Skin of body (tissue), 2 donors: ENCODE measurements around the gene PRKCQ. TPM values are rescaled to one million over a fixed set of nuclear protein-coding genes. Genes with fewer than 3 reads are reported as not detected.
"Not testable (repeated sequence)": the region's sequence is repeated elsewhere in the genome, so short reads cannot be mapped to it uniquely, and the experiment has no call there.

Experiments used
- DNase-seq: peaks from one replicate; lab custom pipeline; 2025; lab: John Stamatoyannopoulos, UW
- total RNA-seq: library from RNA; depleted of rRNA; stranded (reverse); fragments of >200 nt; gene quantifications from one replicate; pipeline ENCODE4 v1.2.3, GENCODE V29; 2014

The PRKCQ gene
- total RNA-seq, 1 donor from 2014 or later = 2.7 TPM

DNA sequence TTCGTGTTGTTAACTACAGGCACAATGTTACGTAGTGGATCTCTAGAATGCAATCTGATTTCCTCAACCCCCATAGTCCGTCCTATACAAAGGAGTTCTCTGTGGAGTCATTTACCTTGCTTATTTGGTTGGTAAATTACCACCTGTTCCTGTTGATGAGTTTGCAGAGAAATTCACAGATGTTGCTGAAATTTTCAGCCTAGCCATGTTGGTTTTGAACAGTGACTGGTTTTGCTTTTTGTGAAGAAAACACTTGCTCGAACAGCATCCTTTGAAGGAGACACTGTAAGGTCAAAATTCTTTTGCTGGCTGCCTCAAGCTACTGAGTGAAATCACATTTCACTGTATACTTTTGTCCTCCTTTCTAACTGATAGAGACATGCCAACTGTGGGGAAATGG, 15.4 kb upstream of the PRKCQ start:
- no peak for DNase-seq

DNA sequence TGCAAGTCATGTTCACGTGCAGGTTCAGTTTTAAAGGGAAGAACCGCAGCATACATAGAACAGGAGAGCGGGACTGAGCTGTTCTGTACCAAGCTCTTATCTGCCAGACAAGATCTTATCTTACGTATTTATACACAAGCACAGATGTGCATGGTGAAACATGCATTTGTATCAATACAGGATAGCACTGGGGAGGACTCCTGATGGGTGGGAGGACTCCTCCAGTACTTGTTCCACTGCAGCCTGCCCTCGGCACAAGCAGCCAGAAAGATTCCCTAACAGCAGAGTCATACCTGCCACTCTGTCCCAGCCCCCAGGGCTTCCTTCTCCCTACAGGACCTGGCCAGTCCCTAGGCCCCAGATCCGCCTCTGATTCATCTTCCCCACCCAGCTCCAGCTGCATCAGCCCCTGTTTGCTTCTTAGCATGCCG, 13.2 kb upstream of the PRKCQ start:
- DNase-seq = no peak

DNA sequence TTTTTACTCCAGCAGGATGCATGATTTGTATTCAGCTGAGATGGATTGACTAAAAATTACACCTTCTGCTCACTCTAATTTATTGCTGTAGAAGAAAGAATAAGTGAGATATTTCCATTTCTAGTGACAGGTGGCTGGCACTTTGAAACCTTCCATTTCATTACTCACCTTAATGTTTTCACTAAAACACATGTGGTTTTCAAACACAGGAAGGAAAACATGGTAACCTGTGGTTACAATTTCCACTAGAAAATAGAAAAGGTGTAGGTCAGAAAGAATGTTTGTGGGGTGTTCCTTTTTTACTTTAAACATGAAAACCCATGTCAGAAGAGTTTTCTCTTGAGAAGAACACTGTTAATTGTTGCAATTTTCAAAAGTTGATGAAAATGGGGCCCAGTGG, 12.0 kb upstream of the PRKCQ start:
- DNase-seq = no peak

GRCh38 chr10:6591668-6592067, 11.6 kb upstream of the PRKCQ start:
- DNase-seq = no peak

DNA sequence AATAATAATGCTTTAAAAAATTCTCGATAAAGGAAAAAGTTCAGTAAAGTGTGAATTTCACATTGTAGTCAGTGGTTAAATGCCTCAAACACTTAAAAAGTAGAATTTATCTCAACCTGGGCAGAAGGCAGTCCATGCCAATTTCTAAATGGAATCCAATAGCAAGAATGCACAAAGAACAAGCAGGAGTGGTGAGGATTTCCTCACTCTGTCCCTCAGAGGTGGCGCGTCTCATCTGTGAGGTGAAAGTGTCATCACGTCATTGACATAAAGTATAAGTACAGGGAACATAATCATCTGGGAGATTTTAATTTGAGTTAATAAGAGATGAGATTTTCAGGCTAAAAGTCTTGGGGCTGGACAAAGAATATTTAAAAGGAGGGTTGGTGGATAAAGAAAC, 10.0 kb upstream of the PRKCQ start:
- DNase-seq = no peak

GRCh38 chr10:6589287-6590094, 9.4 kb upstream of the PRKCQ start:
- DNase-seq = no peak

DNA sequence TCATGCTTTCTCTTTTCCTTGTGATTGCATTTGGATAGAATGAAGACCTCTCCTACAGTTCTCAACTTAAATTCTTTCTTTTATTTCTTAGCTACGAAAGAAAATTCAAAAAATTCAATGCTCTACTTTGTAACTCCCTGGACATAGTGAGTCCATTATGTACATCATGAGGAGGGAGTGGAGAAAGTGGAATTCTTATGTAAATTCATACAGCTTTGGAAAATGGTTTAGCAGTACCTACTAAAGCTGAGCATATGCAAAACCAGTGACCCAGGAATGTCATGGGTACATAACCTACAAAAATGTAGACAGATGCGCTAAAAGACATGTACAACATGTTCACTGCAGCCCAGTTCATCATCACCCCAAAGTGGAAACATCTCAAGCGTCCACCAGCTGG, 8.8 kb upstream of the PRKCQ start:
- DNase-seq = no peak

- no peak for DNase-seq
These were observed 8.0 kb upstream of the PRKCQ start for GRCh38 chr10:6588082-6588481.

DNA sequence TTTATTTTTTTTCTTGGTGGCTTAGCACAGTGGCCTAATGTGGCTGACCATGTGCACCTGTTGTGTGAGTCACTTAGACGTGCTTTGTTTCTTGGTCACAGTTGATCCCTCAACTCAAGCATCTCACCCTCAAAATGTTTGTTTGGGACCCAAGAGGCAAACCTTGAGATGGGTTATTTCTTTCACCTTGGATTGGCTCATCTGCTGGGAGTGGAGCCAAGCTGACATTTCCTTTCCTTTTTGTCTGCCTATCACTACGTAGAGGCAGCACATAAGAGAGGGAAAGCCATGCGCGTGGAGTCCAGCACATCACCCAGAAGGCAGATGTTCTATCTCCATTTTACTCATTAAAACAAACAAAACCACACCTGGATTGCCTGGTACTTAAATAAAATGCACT, 6.4 kb upstream of the PRKCQ start:
- no peak for DNase-seq

DNA sequence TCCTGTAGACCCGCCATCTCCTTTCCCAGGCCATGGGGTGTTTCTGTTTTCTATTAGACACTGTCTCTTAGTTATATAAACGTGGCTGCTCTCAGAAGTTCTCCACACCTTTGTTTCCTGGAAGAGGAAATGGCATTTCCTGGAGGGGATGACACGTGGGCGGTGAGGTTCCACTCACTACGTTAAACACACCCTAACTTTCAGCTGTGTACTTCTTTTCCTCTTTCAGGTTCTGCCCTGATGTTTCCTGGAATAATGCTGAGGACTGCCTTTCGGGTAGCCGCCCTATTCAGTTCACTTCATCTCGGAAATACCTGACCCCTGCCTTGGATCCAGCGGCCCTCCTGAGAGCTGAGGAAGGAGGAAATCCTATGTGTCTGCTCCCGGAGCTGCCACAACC, 3.4 kb upstream of the PRKCQ start:
- no peak for DNase-seq

- not testable (repeated sequence) for DNase-seq
These were observed 2.8 kb upstream of the PRKCQ start for GRCh38 chr10:6582913-6583312.

- DNase-seq = no peak
These were observed 2.2 kb upstream of the PRKCQ start for GRCh38 chr10:6582298-6582697.

DNA sequence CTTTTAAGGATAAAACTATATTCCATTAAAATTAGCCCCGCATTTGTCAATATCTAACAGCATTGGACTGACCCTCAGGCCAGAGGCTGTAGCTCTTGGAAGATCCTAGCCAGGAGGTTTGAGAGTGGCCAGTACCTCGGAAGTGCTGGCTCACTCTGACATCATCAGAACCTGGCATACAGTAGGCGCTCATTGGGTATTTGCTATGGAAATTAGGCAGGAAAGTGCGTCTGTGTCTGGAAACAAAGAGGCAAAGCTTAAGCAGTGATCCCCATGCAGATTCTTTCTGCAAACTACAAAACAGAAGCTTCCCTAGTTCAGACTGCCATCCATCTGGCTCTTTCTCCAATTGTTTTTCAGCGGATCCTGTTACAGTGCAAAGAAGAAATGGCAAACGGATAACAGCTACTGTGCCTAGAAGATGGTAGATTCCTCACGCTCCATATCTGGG, 1.7 kb upstream of the PRKCQ start:
- DNase-seq = no peak

DNA sequence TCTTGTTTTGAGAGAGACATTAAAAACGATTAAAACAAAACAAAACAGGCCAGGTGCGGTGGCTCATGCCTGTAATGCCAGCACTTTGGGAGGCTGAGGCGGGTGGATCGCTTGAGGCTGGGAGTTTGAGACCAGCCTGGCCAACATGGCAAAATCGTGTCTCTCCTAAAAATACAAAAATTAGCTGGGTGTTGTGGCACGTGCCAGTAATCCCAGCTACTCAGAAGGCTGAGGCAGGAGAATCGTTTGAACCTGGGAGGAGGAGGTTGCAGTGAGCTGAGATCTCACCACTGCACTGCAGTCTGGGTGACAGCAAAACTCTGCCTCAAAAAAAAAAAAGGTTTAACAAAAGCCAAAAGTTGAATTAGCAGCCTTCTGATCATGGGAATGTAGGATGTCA, 1.1 kb upstream of the PRKCQ start:
- DNase-seq = not testable (repeated sequence)

- DNase-seq = no peak
These were observed 378 bp upstream of the PRKCQ start for GRCh38 chr10:6580279-6581029.

GRCh38 chr10:6579183-6579903, 733 bp downstream of the PRKCQ start:
- no peak for DNase-seq

GRCh38 chr10:6578795-6579182, 1.3 kb downstream of the PRKCQ start:
- no peak for DNase-seq

- DNase-seq = no peak
These were observed 1.8 kb downstream of the PRKCQ start for GRCh38 chr10:6578251-6578771.

DNA sequence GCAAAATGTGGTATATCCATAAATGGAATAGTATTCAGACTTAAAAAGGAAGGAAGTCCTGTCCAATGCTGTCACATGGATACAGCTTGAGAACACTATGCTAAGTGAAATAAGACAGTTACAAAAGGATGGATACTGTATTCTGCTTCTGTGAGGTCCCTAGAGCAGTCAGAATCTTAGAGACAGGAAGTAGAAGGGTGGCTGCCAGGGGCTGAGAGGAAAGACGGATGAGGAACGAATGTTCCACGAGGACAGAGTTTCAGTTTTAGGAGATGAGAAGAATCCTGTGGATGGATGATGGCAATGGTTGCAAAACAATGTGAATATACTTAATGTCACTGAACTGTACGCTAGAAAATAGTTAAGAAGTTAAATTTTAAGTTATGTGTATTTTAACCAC, 3.8 kb downstream of the PRKCQ start:
- no peak for DNase-seq

DNA sequence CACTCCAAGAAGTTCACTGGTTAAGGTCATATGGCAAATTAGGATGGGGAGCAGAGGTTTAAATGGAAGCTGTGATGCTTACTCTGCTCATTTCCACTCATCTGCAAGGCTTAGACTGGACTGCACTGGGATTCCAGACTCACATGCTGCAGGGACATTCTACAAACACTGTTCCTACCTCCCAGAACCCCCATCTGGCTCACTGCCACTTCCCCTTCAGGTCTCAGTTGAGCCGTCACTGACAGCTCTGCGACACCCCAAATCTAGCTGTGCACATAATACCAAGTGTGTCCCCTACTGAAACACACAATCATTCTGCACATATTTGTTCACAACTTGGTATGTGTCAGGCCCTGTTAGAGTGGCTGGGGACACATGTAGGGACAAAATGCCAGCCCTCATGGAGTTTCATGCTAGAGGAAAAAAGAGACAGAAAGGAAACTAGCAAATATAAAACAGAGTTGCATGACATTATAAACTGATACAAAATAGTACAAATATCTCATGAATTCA, 5.4 kb downstream of the PRKCQ start:
- no peak for DNase-seq

DNA sequence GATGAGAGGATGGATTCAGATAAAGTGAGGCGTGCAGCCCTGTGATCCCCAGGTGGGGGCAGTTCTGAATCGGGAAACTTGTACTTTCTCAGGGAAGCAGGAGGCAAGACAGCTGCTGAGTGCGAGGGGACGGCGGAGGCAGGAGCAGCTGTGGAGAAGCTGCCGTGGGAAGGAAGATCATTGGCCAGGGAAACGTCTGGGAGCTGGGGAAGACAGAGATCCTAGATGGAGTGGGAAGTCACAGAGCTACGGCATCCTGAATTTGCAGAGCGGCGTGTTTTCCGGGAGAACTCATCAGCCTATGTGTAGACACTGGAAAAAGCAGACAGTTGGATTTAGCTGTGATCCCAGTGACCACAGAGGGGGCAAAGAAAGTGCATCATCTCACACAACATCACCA, 9.2 kb downstream of the PRKCQ start:
- no peak for DNase-seq

DNA sequence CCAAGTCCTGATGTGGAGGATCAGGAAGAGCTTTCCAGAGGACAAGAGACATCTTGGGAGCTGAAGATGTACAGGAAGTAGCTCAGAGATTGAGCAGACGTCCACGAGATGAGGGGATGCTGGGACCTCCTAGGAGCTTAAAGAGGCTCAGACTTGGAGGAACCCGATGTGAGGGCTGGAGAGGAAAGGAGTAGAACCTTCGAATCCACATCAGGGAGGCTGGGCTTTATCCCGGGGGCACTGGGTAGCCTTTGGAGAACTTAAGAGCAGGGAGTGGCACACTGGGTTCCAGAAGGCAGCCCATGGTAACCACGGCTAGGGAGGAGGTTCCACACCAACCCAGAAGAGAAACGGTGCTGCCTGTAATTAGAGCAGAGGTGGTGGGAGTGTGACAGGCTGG, 10.8 kb downstream of the PRKCQ start:
- no peak for DNase-seq
